ENCODE results near the gene NR4A1. TPM values are rescaled to one million over a fixed set of nuclear protein-coding genes. Genes with fewer than 3 reads are reported as not detected.

Gene NR4A1
- total and polyA plus RNA-seq, 2 of the 13 experiments (the other 11 are each of a cell fraction or from before 2014, with no cell fraction given), result 5.7 to 15.2 TPM

- TF ChIP-seq MLXIP (CRISPR knock-in tag; IDR thresholded peaks at IDR 0.05; ENCODE audit: borderline replicate concordance) (no peak; the same call in 1 of the 2 replicates), KMT2B (CRISPR knock-in tag; IDR thresholded peaks at IDR 0.05) (no peak; the same call in 1 of the 2 replicates), ARID2 (CRISPR knock-in tag; IDR thresholded peaks at IDR 0.05; ENCODE audit: borderline replicate concordance) (no peak), HNF4A (CRISPR knock-in tag; IDR thresholded peaks at IDR 0.05) (no peak), ZNF230 (CRISPR knock-in tag; IDR thresholded peaks at IDR 0.05) (no peak; the same call in 1 of the 2 replicates), ZNF326 (CRISPR knock-in tag; IDR thresholded peaks at IDR 0.05; ENCODE audit: borderline replicate concordance) (no peak), ZNF180 (CRISPR knock-in tag; IDR thresholded peaks at IDR 0.05; ENCODE audit: borderline replicate concordance, low read depth) (no peak), ZNF605 (CRISPR knock-in tag; IDR thresholded peaks at IDR 0.05) (no peak; the same call in 1 of the 2 replicates), SIX4 (CRISPR knock-in tag; IDR thresholded peaks at IDR 0.05) (no peak; the same call in 1 of the 2 replicates), CENPX (CRISPR knock-in tag; IDR thresholded peaks at IDR 0.05) (no peak), YEATS4 (CRISPR knock-in tag; IDR thresholded peaks at IDR 0.05; ENCODE audit: borderline replicate concordance) (peak; percentile 56; the same call in 1 of the 2 replicates), ZBTB42 (CRISPR knock-in tag; IDR thresholded peaks at IDR 0.05) (no peak), JUND (CRISPR knock-in tag; IDR thresholded peaks at IDR 0.05) (peak; percentile 48; the same call in 1 of the 2 replicates), IKZF1 (IDR thresholded peaks at IDR 0.05) (no peak), RBAK (CRISPR knock-in tag; IDR thresholded peaks at IDR 0.05) (no peak), AKNA (CRISPR knock-in tag; IDR thresholded peaks at IDR 0.05; ENCODE audit: borderline replicate concordance) (no peak), ZNF546 (CRISPR knock-in tag; conservative IDR thresholded peaks at IDR 0.05) (no peak; the same call in 1 of the 2 replicates), ZNF770 (CRISPR knock-in tag; IDR thresholded peaks at IDR 0.05) (peak; percentile 73)
Measured at GRCh38 chr12:52050758-52051541, at the start of gene NR4A1 (continued).

Measured in HepG2 (cell line).